Stimulated activated CD4-positive, alpha-beta T cell treated with anti-CD3 and anti-CD28 coated beads, Interleukin-12 subunit alpha, Interleukin-12 subunit beta, amount 100 ng/mL, for 4 hours (primary cell): ENCODE data around the gene COPS2.
"Not testable (repeated sequence)": the region's sequence is repeated elsewhere in the genome, so short reads cannot be mapped to it uniquely, and the experiment has no call there.

Experiments
- DNase-seq: peaks from one replicate; pipeline ENCODE4 v3.0.0-alpha.2; 2020

The COPS2 gene

GRCh38 chr15:49101536-49101935 is 53.9 kb downstream of the COPS2 start:
- no peak for DNase-seq

- no peak for DNase-seq
Observed at GRCh38 chr15:49096090-49096750, 59.2 kb downstream of the COPS2 start.

- no peak for DNase-seq
Observed at GRCh38 chr15:49094923-49095322, 60.5 kb downstream of the COPS2 start.

GRCh38 chr15:49093252-49094105 is 61.9 kb downstream of the COPS2 start:
- DNase-seq, result no peak

GRCh38 chr15:49088996-49089395 is 66.4 kb downstream of the COPS2 start:
- no peak for DNase-seq

GRCh38 chr15:49085696-49086459 is 69.5 kb downstream of the COPS2 start:
- no peak for DNase-seq

GRCh38 chr15:49084285-49084570 is 71.2 kb downstream of the COPS2 start:
- no peak for DNase-seq

- no peak for DNase-seq
Observed at GRCh38 chr15:49083401-49084284, 71.8 kb downstream of the COPS2 start.

- DNase-seq, result no peak
Observed at GRCh38 chr15:49082960-49083359, 72.4 kb downstream of the COPS2 start.

- DNase-seq, result no peak
Observed at GRCh38 chr15:49079340-49080039, 75.9 kb downstream of the COPS2 start.

GRCh38 chr15:49075881-49076280 is 79.5 kb downstream of the COPS2 start:
- no peak for DNase-seq

- DNase-seq, result not testable (repeated sequence)
Observed at GRCh38 chr15:49074589-49075287, 80.7 kb downstream of the COPS2 start.
